Neural crest cell (in vitro differentiated cells): ENCODE measurements around the gene MGME1. TPM values are rescaled to one million over a fixed set of nuclear protein-coding genes. Genes with fewer than 3 reads are reported as not detected.

Source experiments
- DNase-seq: peaks from one replicate; pipeline ENCODE4 v3.0.0; 2021; ENCODE audit warnings: low read depth, mixed read lengths, low spot score
- H3K27ac Mint-ChIP-seq: one replicate; pipeline ENCODE4 v1.8.0; 2021; ENCODE audit warnings: mild to moderate bottlenecking, mixed read lengths; ENCODE audit not compliant: unreplicated experiment
- H3K27me3 Mint-ChIP-seq: 2 replicates; pipeline ENCODE4 v1.8.0; 2021; ENCODE audit warnings: low read depth, mild to moderate bottlenecking, mixed read lengths
- H3K36me3 Mint-ChIP-seq: 2 replicates; pipeline ENCODE4 v1.8.0; 2021; ENCODE audit warnings: low read depth, mild to moderate bottlenecking, mixed read lengths
- H3K4me1 Mint-ChIP-seq: 2 replicates; pipeline ENCODE4 v1.8.0; 2021; ENCODE audit warnings: mixed read lengths
- H3K4me3 Mint-ChIP-seq: one replicate; pipeline ENCODE4 v1.8.0; 2021; ENCODE audit warnings: mild to moderate bottlenecking, mixed read lengths
- H3K9me3 Mint-ChIP-seq: 2 replicates; pipeline ENCODE4 v1.8.0; 2021; ENCODE audit warnings: mixed read lengths
- total RNA-seq: library from RNA; stranded (reverse); gene quantifications from 2 replicates; pipeline ENCODE4 v1.2.1, GENCODE V29; 2021
- TF ChIP-seq, protein P1 (sequence below): fragments of 200-600 bp; sonication (generic); conservative IDR thresholded peaks from 2 replicates; pipeline ENCODE4 v1.5.0; 2021; ENCODE audit warnings: antibody characterized with exemption, mild to moderate bottlenecking

Gene MGME1
- total RNA-seq, 1 donor from 2014 or later = 35.2 TPM

DNA sequence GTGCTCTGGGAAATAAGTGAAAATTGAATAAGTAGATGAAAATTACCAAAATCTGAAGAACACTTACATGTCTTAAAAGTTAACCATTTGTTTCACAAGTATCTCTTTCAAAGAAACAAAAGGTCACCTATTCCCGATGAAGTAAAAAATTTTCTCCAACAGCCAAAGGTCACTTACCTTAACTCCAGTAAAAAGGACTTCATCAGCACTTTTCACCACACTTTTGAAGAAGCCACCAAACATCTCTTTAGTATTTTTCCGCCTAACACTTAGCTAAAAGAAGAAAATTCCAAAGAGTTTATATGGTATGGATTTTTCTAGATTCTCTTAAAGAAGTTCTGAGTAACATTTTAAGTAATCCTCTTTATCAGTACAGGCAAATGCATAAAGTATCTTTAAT is 17.5 kb upstream of the MGME1 start:
- no peaks in the 10 kb centered on the region for H3K9me3 Mint-ChIP-seq
- no peak overlapping the region for H3K27ac Mint-ChIP-seq
- peaks cover 46% of the 10 kb centered on the region for H3K36me3 Mint-ChIP-seq
- TF ChIP-seq, protein P1, sequence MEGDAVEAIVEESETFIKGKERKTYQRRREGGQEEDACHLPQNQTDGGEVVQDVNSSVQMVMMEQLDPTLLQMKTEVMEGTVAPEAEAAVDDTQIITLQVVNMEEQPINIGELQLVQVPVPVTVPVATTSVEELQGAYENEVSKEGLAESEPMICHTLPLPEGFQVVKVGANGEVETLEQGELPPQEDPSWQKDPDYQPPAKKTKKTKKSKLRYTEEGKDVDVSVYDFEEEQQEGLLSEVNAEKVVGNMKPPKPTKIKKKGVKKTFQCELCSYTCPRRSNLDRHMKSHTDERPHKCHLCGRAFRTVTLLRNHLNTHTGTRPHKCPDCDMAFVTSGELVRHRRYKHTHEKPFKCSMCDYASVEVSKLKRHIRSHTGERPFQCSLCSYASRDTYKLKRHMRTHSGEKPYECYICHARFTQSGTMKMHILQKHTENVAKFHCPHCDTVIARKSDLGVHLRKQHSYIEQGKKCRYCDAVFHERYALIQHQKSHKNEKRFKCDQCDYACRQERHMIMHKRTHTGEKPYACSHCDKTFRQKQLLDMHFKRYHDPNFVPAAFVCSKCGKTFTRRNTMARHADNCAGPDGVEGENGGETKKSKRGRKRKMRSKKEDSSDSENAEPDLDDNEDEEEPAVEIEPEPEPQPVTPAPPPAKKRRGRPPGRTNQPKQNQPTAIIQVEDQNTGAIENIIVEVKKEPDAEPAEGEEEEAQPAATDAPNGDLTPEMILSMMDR = no peak
- no peak overlapping the region for H3K4me3 Mint-ChIP-seq
- H3K27me3 Mint-ChIP-seq = no peaks in the 10 kb centered on the region
- no peaks in the 10 kb centered on the region for H3K4me1 Mint-ChIP-seq
- DNase-seq = no peak

DNA sequence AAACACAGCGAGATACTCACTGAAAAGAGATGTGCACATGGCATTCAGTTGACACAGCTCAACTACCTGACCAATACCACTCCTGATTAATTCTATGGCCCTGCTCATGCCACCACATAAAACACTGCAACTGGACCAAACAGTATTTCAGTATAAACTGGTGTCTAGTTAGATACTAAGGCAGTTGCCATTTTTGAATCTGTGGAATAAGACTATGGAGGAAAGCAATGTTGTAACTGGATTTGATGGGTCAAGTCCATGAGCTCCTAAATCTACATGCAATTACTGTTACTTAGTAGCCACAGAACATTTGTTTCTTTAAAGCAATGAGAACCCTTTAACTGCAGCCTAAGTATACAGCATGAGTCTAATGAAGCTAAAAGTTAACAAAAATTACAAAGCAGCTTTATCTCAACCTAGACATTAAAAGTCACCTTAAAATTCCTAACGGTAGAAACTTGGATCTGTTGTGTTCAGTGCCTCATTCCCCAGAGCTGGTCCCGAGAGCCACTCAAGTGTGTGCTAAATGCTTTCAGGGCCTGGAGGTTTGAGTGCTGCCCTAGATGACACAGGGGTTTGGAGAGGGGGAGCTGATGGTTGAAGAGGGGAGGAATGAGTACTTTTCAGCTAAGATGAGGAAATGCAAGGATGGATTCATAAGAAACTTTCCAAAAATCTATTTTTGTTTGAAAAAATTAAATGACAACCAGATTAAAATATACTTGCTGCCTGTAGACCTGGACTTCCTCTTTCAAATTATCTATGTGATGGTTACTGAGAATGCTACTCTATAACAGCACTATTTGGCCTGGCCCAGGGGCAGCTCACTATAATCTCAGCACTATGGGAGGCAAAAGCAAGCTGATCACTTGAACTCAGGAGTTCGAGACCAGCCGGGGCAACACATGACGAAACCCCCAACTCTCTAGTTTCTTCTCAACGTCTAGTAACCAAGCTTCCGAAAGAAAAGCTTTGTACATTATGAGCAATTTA is 15.8 kb upstream of the MGME1 start:
- H3K36me3 Mint-ChIP-seq = peaks cover 42% of the 10 kb centered on the region
- TF ChIP-seq, protein P1 = no peak
- no peaks in the 10 kb centered on the region for H3K27me3 Mint-ChIP-seq
- DNase-seq = no peak
- H3K4me1 Mint-ChIP-seq = peaks cover 6% of the 10 kb centered on the region
- no peaks in the 10 kb centered on the region for H3K9me3 Mint-ChIP-seq
- H3K4me3 Mint-ChIP-seq = no peak overlapping the region
- H3K27ac Mint-ChIP-seq = no peak overlapping the region

DNA sequence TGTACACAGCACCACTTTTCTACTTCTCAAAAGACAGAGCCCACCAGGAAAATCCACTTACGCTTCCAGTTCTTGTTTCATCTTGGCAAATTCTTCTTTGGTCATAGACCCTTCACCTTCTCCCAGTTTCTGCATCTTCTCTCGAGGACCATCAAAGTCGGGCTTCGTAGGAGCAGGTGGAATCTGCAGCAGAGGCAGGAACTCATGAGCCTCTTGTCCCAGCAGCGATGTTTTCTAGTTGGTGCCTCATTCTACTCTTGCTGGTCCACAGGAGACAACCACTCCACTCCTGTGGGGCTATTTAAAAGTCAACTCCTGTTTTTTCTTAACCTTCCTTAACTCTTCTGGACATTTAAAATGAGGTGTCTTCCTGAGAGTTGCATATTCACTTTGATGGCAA is 14.9 kb upstream of the MGME1 start:
- peaks cover 38% of the 10 kb centered on the region for H3K36me3 Mint-ChIP-seq
- H3K27ac Mint-ChIP-seq = no peak overlapping the region
- DNase-seq = no peak
- H3K27me3 Mint-ChIP-seq = no peaks in the 10 kb centered on the region
- no peaks in the 10 kb centered on the region for H3K9me3 Mint-ChIP-seq
- TF ChIP-seq, protein P1 = no peak
- H3K4me3 Mint-ChIP-seq = no peak overlapping the region
- peaks cover 11% of the 10 kb centered on the region for H3K4me1 Mint-ChIP-seq

DNA sequence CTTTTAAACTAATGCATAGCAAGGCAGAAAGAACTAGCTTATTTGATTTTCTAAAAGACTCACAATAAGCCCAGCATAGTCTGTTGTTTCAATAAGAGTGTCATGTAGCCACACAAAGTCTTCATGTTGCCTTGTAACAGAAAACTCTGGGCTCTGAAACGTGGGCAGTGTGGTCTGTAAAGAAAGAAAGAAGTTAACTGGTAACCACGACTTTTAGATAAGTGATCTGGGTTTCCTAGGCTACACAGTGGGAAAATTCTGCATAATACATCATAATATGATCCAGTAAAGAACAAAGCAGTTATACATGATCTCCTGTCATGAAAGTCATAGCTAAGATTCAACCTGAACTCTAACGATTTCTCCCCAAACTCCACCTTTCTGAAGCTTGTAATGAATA is 13.5 kb upstream of the MGME1 start:
- H3K36me3 Mint-ChIP-seq = peaks cover 28% of the 10 kb centered on the region
- no peak overlapping the region for H3K4me3 Mint-ChIP-seq
- TF ChIP-seq, protein P1 = no peak
- DNase-seq = no peak
- no peaks in the 10 kb centered on the region for H3K9me3 Mint-ChIP-seq
- H3K27me3 Mint-ChIP-seq = no peaks in the 10 kb centered on the region
- H3K4me1 Mint-ChIP-seq = peaks cover 20% of the 10 kb centered on the region
- H3K27ac Mint-ChIP-seq = no peak overlapping the region

DNA sequence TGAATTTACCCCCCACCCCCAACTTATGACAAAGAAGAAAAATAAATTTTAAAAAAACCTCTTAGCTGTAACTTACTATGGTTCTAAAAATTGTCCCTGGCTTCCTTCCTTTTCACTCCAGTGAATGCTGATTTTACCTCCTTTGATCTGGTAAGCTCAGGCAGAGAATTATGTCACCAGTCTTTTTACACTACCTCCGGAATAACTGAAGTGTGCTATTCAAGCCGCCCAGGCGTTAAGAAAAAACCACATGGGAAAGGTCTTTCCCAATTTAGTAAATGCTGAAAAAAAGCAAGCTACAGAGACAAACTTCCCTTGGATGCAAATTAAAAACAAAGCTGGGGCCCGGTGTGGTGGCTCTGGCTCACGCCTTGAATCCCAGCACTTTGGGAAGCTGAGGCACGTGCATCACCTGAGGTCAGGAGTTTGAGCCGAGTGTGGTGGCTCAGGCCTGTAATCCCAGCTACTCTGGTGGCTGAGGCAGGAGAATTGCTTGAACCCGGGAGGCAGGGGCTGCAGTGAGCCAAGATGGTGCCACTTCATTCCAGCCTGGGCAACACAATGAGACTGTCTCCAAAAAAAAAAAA is 12.6 kb upstream of the MGME1 start:
- Mint-ChIP-seq H3K36me3 (peaks cover 24% of the 10 kb centered on the region), H3K4me3 (no peak overlapping the region), H3K4me1 (peaks cover 28% of the 10 kb centered on the region), H3K27me3 (no peaks in the 10 kb centered on the region), H3K9me3 (no peaks in the 10 kb centered on the region), H3K27ac (no peak overlapping the region)
- DNase-seq = no peak
- TF ChIP-seq, protein P1 = no peak
